Neuronal stem cell (in vitro differentiated cells): ENCODE data around the gene ARHGEF7.

ENCODE experiments used
- DNase-seq: peaks from one replicate; pipeline ENCODE4 v3.0.0-alpha.2; 2013; ENCODE audit warnings: low spot score
- H2AFZ ChIP-seq: one replicate; pipeline ENCODE4 v1.6.1; 2013; ENCODE audit warnings: mild to moderate bottlenecking, low read length, inconsistent platforms
- H2AK5ac ChIP-seq: 2 replicates; pipeline ENCODE4 v1.6.1; 2013; ENCODE audit warnings: low read depth, mild to moderate bottlenecking, inconsistent platforms, low read length, moderate library complexity, mixed read lengths
- H2BK120ac ChIP-seq: 2 replicates; pipeline ENCODE4 v1.6.1; 2013; ENCODE audit warnings: low read depth, mild to moderate bottlenecking, inconsistent platforms, low read length, moderate library complexity, mixed read lengths
- H2BK12ac ChIP-seq: one replicate; pipeline ENCODE4 v1.6.1; 2013; ENCODE audit warnings: low read length, inconsistent platforms
- H2BK15ac ChIP-seq: 2 replicates; pipeline ENCODE4 v1.6.1; 2013; ENCODE audit warnings: mild to moderate bottlenecking, low read length, inconsistent platforms, mixed read lengths
- H2BK5ac ChIP-seq: one replicate; pipeline ENCODE4 v1.6.1; 2013; ENCODE audit warnings: inconsistent platforms, mild to moderate bottlenecking, low read length, moderate library complexity
- H3K14ac ChIP-seq: one replicate; pipeline ENCODE4 v1.6.1; 2013; ENCODE audit warnings: low read length, inconsistent platforms
- H3K18ac ChIP-seq: 2 replicates; pipeline ENCODE4 v1.6.1; 2013; ENCODE audit warnings: low read length, inconsistent platforms
- H3K23ac ChIP-seq: 2 replicates; pipeline ENCODE4 v1.6.1; 2013; ENCODE audit warnings: low read depth, mild to moderate bottlenecking, mixed read lengths, low read length, inconsistent platforms; ENCODE audit not compliant: poor library complexity
- H3K27ac ChIP-seq: replicated peaks from 3 replicates; pipeline ENCODE4 v1.5.1; 2013; ENCODE audit warnings: low read length, inconsistent platforms
- H3K27me3 ChIP-seq, 3 experiments: 2 replicates each; pipeline ENCODE4 v1.6.1; 2013; ENCODE audit warnings: low read length in 3 of 3, mild to moderate bottlenecking in 2 of 3, inconsistent platforms in 1 of 3, low read depth in 1 of 3, mixed read lengths in 1 of 3, moderate library complexity in 1 of 3; ENCODE audit not compliant: control insufficient read depth in 3 of 3, insufficient read depth in 3 of 3
- H3K36me3 ChIP-seq, 2 donors: replicated peaks in 1 of 2; 2 replicates each; pipeline ENCODE4 v1.6.1; 2013; ENCODE audit warnings: low read length in 2 of 2; ENCODE audit not compliant: control insufficient read depth in 2 of 2, insufficient read depth in 2 of 2
- H3K4ac ChIP-seq: 2 replicates; pipeline ENCODE4 v1.6.1; 2013; ENCODE audit warnings: inconsistent platforms, mild to moderate bottlenecking, low read length, moderate library complexity
- H3K4me1 ChIP-seq, 2 donors: 1 replicate in 1 of 2; 2 replicates in 1 of 2; pipeline ENCODE4 v1.6.1; 2013; ENCODE audit warnings: low read length in 2 of 2, low read depth in 1 of 2; ENCODE audit not compliant: control insufficient read depth in 2 of 2, insufficient read depth in 1 of 2
- H3K4me2 ChIP-seq: one replicate; pipeline ENCODE4 v1.6.1; 2013; ENCODE audit warnings: mild to moderate bottlenecking, low read length, inconsistent platforms; ENCODE audit not compliant: insufficient read depth, poor library complexity, severe bottlenecking
- H3K4me3 ChIP-seq, 2 donors: 2 replicates each; pipeline ENCODE4 v1.5.1; 2013; ENCODE audit warnings: low read length in 2 of 2, mild to moderate bottlenecking in 2 of 2, inconsistent platforms in 1 of 2, moderate library complexity in 1 of 2
- H3K79me1 ChIP-seq: one replicate; pipeline ENCODE4 v1.6.1; 2013; ENCODE audit warnings: low read depth, mild to moderate bottlenecking, inconsistent platforms, low read length, moderate library complexity
- H3K9ac ChIP-seq: one replicate; pipeline ENCODE4 v1.6.1; 2013; ENCODE audit warnings: mild to moderate bottlenecking, low read depth, low read length, inconsistent platforms; ENCODE audit not compliant: poor library complexity
- H3K9me3 ChIP-seq, 2 donors: replicated peaks in 1 of 2; 2 replicates each; pipeline versions ENCODE3 to v1.6.1; 2013; ENCODE audit warnings: low read length in 2 of 2, mild to moderate bottlenecking in 2 of 2, inconsistent platforms in 1 of 2, low read depth in 1 of 2, mixed read lengths in 1 of 2, moderate library complexity in 1 of 2; ENCODE audit not compliant: control insufficient read depth in 2 of 2, insufficient read depth in 1 of 2
- H4K8ac ChIP-seq: one replicate; pipeline ENCODE4 v1.6.1; 2013; ENCODE audit warnings: low read depth, mild to moderate bottlenecking, inconsistent platforms, low read length, moderate library complexity
- H4K91ac ChIP-seq: one replicate; pipeline ENCODE4 v1.6.1; 2013; ENCODE audit warnings: low read length, low read depth, mild to moderate bottlenecking, inconsistent platforms; ENCODE audit not compliant: poor library complexity
- WGBS, 2 donors: extraction: QIAGEN DNeasy Blood & Tissue Kit; methylation state at CpG; one replicate each; pipeline ENCODE4 v1.1.7; 2013; ENCODE audit warnings: missing lambda C conversion rate in 2 of 2, mixed read lengths in 1 of 2; ENCODE audit not compliant: insufficient read length in 2 of 2, insufficient replicate concordance in 1 of 2; ENCODE audit errors: extremely low coverage in 2 of 2; 5-methylcytosine and 5-hydroxymethylcytosine counted together

The ARHGEF7 gene

GRCh38 chr13:111117961-111118360, 2.9 kb downstream of the ARHGEF7 start:
- no peak overlapping the region for H3K23ac ChIP-seq
- no peak overlapping the region for H2BK5ac ChIP-seq
- H3K36me3 ChIP-seq = peaks cover 13 to 46% of the 10 kb centered on the region in 2 donors
- no peak overlapping the region for H3K4me3 ChIP-seq
- no peak overlapping the region for H3K4me2 ChIP-seq
- no peak overlapping the region for H3K27ac ChIP-seq
- H3K14ac ChIP-seq = no peak overlapping the region
- peaks cover 2 to 6% of the 10 kb centered on the region in 2 donors for H3K4me1 ChIP-seq
- no peak overlapping the region for H2AFZ ChIP-seq
- peaks cover 5% of the 10 kb centered on the region for H3K79me1 ChIP-seq
- WGBS, 2 donors = no CpG with 5 or more reads among the region's 10 CpGs
- H3K9ac ChIP-seq = no peak overlapping the region
- H2BK15ac ChIP-seq = no peak overlapping the region
- H4K91ac ChIP-seq = no peak overlapping the region
- H3K4ac ChIP-seq = no peak overlapping the region
- DNase-seq = no peak
- no peak overlapping the region for H2AK5ac ChIP-seq
- no peak overlapping the region for H4K8ac ChIP-seq
- H3K18ac ChIP-seq = no peak overlapping the region
- peaks cover 0 to 13% (median 0%) of the 10 kb centered on the region in 3 experiments for H3K27me3 ChIP-seq
- no peak overlapping the region for H2BK12ac ChIP-seq
- H2BK120ac ChIP-seq = no peak overlapping the region
- H3K9me3 ChIP-seq = peaks cover 0 to 5% of the 10 kb centered on the region in 2 donors

GRCh38 chr13:111118898-111119607, 3.9 kb downstream of the ARHGEF7 start:
- no peak for DNase-seq
- WGBS, 2 donors = no CpG with 5 or more reads among the region's 9 CpGs
- Histone ChIP-seq H2BK5ac (no peak overlapping the region), H4K8ac (no peak overlapping the region), H3K4ac (no peak overlapping the region), H3K4me1 (peaks cover 2 to 6% of the 10 kb centered on the region in 2 donors), H3K27me3 (peaks cover 0 to 7% (median 0%) of the 10 kb centered on the region in 3 experiments), H2BK12ac (no peak overlapping the region), H3K4me2 (no peak overlapping the region), H2AFZ (no peak overlapping the region), H3K9me3 (peaks cover 0 to 3% of the 10 kb centered on the region in 2 donors), H3K9ac (no peak overlapping the region), H2BK120ac (no peak overlapping the region), H3K23ac (no peak overlapping the region), H2AK5ac (no peak overlapping the region), H3K4me3 (no peak overlapping the region), H2BK15ac (no peak overlapping the region), H3K79me1 (peaks cover 5% of the 10 kb centered on the region), H3K18ac (no peak overlapping the region), H4K91ac (no peak overlapping the region), H3K36me3 (peaks cover 13 to 52% of the 10 kb centered on the region in 2 donors), H3K27ac (no peak overlapping the region), H3K14ac (no peak overlapping the region)

- H2BK5ac ChIP-seq = no peak overlapping the region
- peaks cover 0 to 3% of the 10 kb centered on the region in 2 donors for H3K9me3 ChIP-seq
- no peak overlapping the region for H2BK15ac ChIP-seq
- H3K27ac ChIP-seq = no peak overlapping the region
- peaks cover 2 to 4% of the 10 kb centered on the region in 2 donors for H3K4me1 ChIP-seq
- H3K36me3 ChIP-seq = peaks cover 13 to 49% of the 10 kb centered on the region in 2 donors
- no peak overlapping the region for H2BK12ac ChIP-seq
- no peak overlapping the region for H3K4me2 ChIP-seq
- H3K14ac ChIP-seq = no peak overlapping the region
- H3K23ac ChIP-seq = no peak overlapping the region
- H2AFZ ChIP-seq = no peak overlapping the region
- no peak overlapping the region for H2AK5ac ChIP-seq
- H3K27me3 ChIP-seq = no peaks in the 10 kb centered on the region
- DNase-seq = no peak
- no peak overlapping the region for H4K8ac ChIP-seq
- no peak overlapping the region for H3K4ac ChIP-seq
- no peak overlapping the region for H2BK120ac ChIP-seq
- no peak overlapping the region for H4K91ac ChIP-seq
- H3K9ac ChIP-seq = peak overlapping the region; percentile 74
- H3K4me3 ChIP-seq = peak overlapping the region in 1 of 2 donors; percentile 52
- no peak overlapping the region for H3K18ac ChIP-seq
- H3K79me1 ChIP-seq = peaks cover 5% of the 10 kb centered on the region
Observed at GRCh38 chr13:111119966-111120365, 4.9 kb downstream of the ARHGEF7 start.

- Histone ChIP-seq H3K14ac (no peak overlapping the region), H3K36me3 (peaks cover 13 to 49% of the 10 kb centered on the region in 2 donors), H3K4me1 (peaks cover 2 to 4% of the 10 kb centered on the region in 2 donors), H4K8ac (no peak overlapping the region), H3K9me3 (peaks cover 0 to 3% of the 10 kb centered on the region in 2 donors), H3K18ac (no peak overlapping the region), H3K4ac (no peak overlapping the region), H4K91ac (no peak overlapping the region), H3K9ac (peak overlapping the region; percentile 74), H2AK5ac (no peak overlapping the region), H3K27ac (no peak overlapping the region), H3K79me1 (peaks cover 5% of the 10 kb centered on the region), H3K4me3 (peak overlapping the region in 1 of 2 donors; percentile 52), H2BK120ac (no peak overlapping the region), H2BK12ac (no peak overlapping the region), H2AFZ (no peak overlapping the region), H3K4me2 (no peak overlapping the region), H3K27me3 (no peaks in the 10 kb centered on the region), H2BK5ac (no peak overlapping the region), H3K23ac (no peak overlapping the region), H2BK15ac (no peak overlapping the region)
- DNase-seq = no peak
- WGBS, 2 donors = no CpG with 5 or more reads among the region's 12 CpGs
Observed at GRCh38 chr13:111120422-111120821, 5.3 kb downstream of the ARHGEF7 start.
